Measurements from ENCODE around the gene PTPRN2.

Gene PTPRN2

DNA sequence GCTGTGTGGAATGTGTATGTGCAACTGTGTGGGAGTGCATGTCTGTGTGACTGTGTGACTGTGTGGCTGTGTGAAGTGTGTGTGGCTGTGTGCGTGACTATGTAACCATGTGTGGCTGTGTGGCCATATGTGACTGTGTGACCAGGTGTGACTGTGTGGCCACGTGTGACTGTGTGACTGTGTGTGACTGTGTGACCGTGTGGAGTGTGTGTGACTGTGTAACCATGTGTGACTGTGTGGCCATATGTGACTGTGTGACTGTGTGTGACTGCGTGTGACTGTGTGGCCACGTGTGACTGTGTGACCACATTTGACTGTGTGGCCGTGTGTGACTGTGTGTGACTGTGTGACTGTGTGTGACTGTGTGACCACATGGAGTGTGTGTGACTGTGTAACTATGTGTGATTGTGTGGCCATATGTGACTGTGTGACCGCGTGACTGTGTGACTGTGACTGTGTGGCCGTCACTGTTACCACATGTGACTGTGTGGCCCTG lies 747.9 kb downstream of the PTPRN2 start:
- Histone ChIP-seq H2AK5ac (ENCODE audit: low read depth, low read length) (peak overlapping the region; percentile 70), H2BK120ac (ENCODE audit: low read depth, low read length) (peak overlapping the region; percentile 76), H3K27me3 (ENCODE audit: control insufficient read depth in 3 of 3, insufficient read depth in 3 of 3, low read depth in 1 of 3, low read length in 3 of 3) (no peaks in the 10 kb centered on the region), H3K14ac (ENCODE audit: low read length) (peak overlapping the region; percentile 99), H2BK5ac (ENCODE audit: low read length) (peak overlapping the region; percentile 69), H3K9ac (ENCODE audit: low read depth, low read length, poor library complexity) (peak overlapping the region; percentile 71), H3K36me3 (replicated peaks in 1 of 2; ENCODE audit: control insufficient read depth in 2 of 2, insufficient read depth in 2 of 2, low read length in 2 of 2) (peaks cover 0 to 1% of the 10 kb centered on the region in 2 donors), H3K4me1 (ENCODE audit: control insufficient read depth in 2 of 2, insufficient read depth in 1 of 2, low read depth in 1 of 2, low read length in 2 of 2) (peaks cover 35 to 38% of the 10 kb centered on the region in 2 donors), H3K27ac (replicated peaks; ENCODE audit: low read length) (peak overlapping the region; percentile 85), H3K4ac (ENCODE audit: low read length) (peak overlapping the region; percentile 99), H3K79me1 (ENCODE audit: low read depth, low read length) (no peaks in the 10 kb centered on the region), H2AFZ (ENCODE audit: low read length) (no peak overlapping the region), H3K23ac (ENCODE audit: low read depth, low read length, poor library complexity) (peak overlapping the region; percentile 96), H2BK15ac (ENCODE audit: low read length) (peak overlapping the region; percentile 66), H3K4me2 (ENCODE audit: insufficient read depth, low read length, poor library complexity, severe bottlenecking) (no peak overlapping the region), H3K18ac (ENCODE audit: low read length) (peak overlapping the region; percentile 99), H3K4me3 (ENCODE audit: low read length in 2 of 2) (peak overlapping the region in 1 of 2 donors; percentile 61), H4K91ac (ENCODE audit: low read depth, low read length, poor library complexity) (peak overlapping the region; percentile 100), H2BK12ac (ENCODE audit: low read length) (peak overlapping the region; percentile 99), H4K8ac (ENCODE audit: low read depth, low read length) (peak overlapping the region; percentile 96), H3K9me3 (replicated peaks in 1 of 2; ENCODE audit: control insufficient read depth in 2 of 2, insufficient read depth in 1 of 2, low read depth in 1 of 2, low read length in 2 of 2) (peaks cover 0 to 7% of the 10 kb centered on the region in 2 donors)
- DNase-seq (ENCODE audit: low spot score): no peak
- WGBS, 2 donors (ENCODE audit: extremely low coverage in 2 of 2, insufficient read length in 2 of 2, insufficient replicate concordance in 1 of 2): no CpG with 5 or more reads among the region's 9 CpGs

DNA sequence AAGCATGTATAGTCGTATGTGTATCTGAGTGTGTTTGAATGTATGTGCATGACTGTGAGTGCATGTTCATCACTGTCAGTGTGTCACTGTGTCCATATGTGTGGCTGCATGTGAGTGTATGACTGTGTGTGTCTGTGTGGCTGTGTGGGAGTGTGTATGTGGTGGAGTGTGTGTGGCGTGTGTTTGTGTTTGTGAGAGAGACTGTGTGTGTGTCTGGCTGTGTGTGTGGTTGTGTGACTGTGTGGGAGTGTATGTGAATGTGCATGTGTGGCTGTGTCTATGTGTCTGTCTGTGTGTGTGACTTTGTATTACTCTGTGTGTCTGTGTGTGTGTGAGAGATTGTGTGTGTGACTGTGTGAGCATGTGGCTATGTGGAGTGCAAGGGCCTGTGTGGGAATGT lies 748.4 kb downstream of the PTPRN2 start:
- Histone ChIP-seq H3K23ac (ENCODE audit: low read depth, low read length, poor library complexity) (peak overlapping the region; percentile 96), H4K8ac (ENCODE audit: low read depth, low read length) (no peak overlapping the region), H3K9me3 (replicated peaks in 1 of 2; ENCODE audit: control insufficient read depth in 2 of 2, insufficient read depth in 1 of 2, low read depth in 1 of 2, low read length in 2 of 2) (peaks cover 0 to 7% of the 10 kb centered on the region in 2 donors), H4K91ac (ENCODE audit: low read depth, low read length, poor library complexity) (peak overlapping the region; percentile 100), H3K27ac (replicated peaks; ENCODE audit: low read length) (no peak overlapping the region), H3K4me3 (ENCODE audit: low read length in 2 of 2) (peak overlapping the region in 1 of 2 donors; percentile 61), H2AK5ac (ENCODE audit: low read depth, low read length) (peak overlapping the region; percentile 70), H2BK120ac (ENCODE audit: low read depth, low read length) (no peak overlapping the region), H3K79me1 (ENCODE audit: low read depth, low read length) (no peaks in the 10 kb centered on the region), H2BK15ac (ENCODE audit: low read length) (peak overlapping the region; percentile 66), H3K4me2 (ENCODE audit: insufficient read depth, low read length, poor library complexity, severe bottlenecking) (no peak overlapping the region), H3K4me1 (ENCODE audit: control insufficient read depth in 2 of 2, insufficient read depth in 1 of 2, low read depth in 1 of 2, low read length in 2 of 2) (peaks cover 38 to 43% of the 10 kb centered on the region in 2 donors), H2BK5ac (ENCODE audit: low read length) (no peak overlapping the region), H2BK12ac (ENCODE audit: low read length) (peak overlapping the region; percentile 99), H2AFZ (ENCODE audit: low read length) (no peak overlapping the region), H3K18ac (ENCODE audit: low read length) (peak overlapping the region; percentile 99), H3K14ac (ENCODE audit: low read length) (peak overlapping the region; percentile 99), H3K9ac (ENCODE audit: low read depth, low read length, poor library complexity) (peak overlapping the region; percentile 71), H3K27me3 (ENCODE audit: control insufficient read depth in 3 of 3, insufficient read depth in 3 of 3, low read depth in 1 of 3, low read length in 3 of 3) (no peaks in the 10 kb centered on the region), H3K4ac (ENCODE audit: low read length) (peak overlapping the region; percentile 99), H3K36me3 (replicated peaks in 1 of 2; ENCODE audit: control insufficient read depth in 2 of 2, insufficient read depth in 2 of 2, low read length in 2 of 2) (peaks cover 0 to 1% of the 10 kb centered on the region in 2 donors)
- WGBS, 2 donors (ENCODE audit: extremely low coverage in 2 of 2, insufficient read length in 2 of 2, insufficient replicate concordance in 1 of 2): 100% methylated on average over 1 of the region's 2 CpGs; no CpG with 5 or more reads in 1 of the 2 donors
- DNase-seq (ENCODE audit: low spot score): no peak

DNA sequence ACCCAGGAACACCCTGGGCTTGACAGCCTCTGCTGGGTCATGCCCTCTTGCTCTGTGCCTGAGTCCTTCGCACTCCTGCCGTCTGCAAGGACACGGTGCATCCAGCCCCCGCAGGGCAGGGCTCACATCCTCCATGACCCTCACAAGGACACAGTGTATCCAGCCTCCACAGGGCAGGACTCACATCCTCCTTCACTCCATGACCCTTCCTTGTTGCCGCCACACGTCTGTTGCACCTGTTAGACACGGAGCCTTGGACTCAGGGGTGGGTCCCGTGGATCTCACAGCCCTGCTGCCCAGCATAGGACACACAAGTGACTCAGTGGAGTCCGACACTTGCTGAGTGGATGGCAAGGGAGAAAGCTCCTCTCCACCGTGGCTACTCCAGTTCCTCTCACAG lies 750.1 kb downstream of the PTPRN2 start:
- Histone ChIP-seq H3K36me3 (replicated peaks in 1 of 2; ENCODE audit: control insufficient read depth in 2 of 2, insufficient read depth in 2 of 2, low read length in 2 of 2) (peaks cover 0 to 1% of the 10 kb centered on the region in 2 donors), H3K79me1 (ENCODE audit: low read depth, low read length) (no peaks in the 10 kb centered on the region), H3K14ac (ENCODE audit: low read length) (no peak overlapping the region), H2BK5ac (ENCODE audit: low read length) (peak overlapping the region; percentile 56), H2AFZ (ENCODE audit: low read length) (no peak overlapping the region), H3K9me3 (replicated peaks in 1 of 2; ENCODE audit: control insufficient read depth in 2 of 2, insufficient read depth in 1 of 2, low read depth in 1 of 2, low read length in 2 of 2) (peaks cover 0 to 7% of the 10 kb centered on the region in 2 donors), H3K27ac (replicated peaks; ENCODE audit: low read length) (no peak overlapping the region), H2AK5ac (ENCODE audit: low read depth, low read length) (peak overlapping the region; percentile 74), H3K18ac (ENCODE audit: low read length) (peak overlapping the region; percentile 88), H3K4me2 (ENCODE audit: insufficient read depth, low read length, poor library complexity, severe bottlenecking) (no peak overlapping the region), H4K91ac (ENCODE audit: low read depth, low read length, poor library complexity) (peak overlapping the region; percentile 65), H4K8ac (ENCODE audit: low read depth, low read length) (no peak overlapping the region), H2BK120ac (ENCODE audit: low read depth, low read length) (no peak overlapping the region), H3K27me3 (ENCODE audit: control insufficient read depth in 3 of 3, insufficient read depth in 3 of 3, low read depth in 1 of 3, low read length in 3 of 3) (no peaks in the 10 kb centered on the region), H3K23ac (ENCODE audit: low read depth, low read length, poor library complexity) (no peak overlapping the region), H3K4me3 (ENCODE audit: low read length in 2 of 2) (peak overlapping the region in 1 of 2 donors; percentile 47), H3K9ac (ENCODE audit: low read depth, low read length, poor library complexity) (peak overlapping the region; percentile 27), H2BK15ac (ENCODE audit: low read length) (peak overlapping the region; percentile 90), H3K4me1 (ENCODE audit: control insufficient read depth in 2 of 2, insufficient read depth in 1 of 2, low read depth in 1 of 2, low read length in 2 of 2) (peaks cover 32 to 33% of the 10 kb centered on the region in 2 donors), H2BK12ac (ENCODE audit: low read length) (peak overlapping the region; percentile 80), H3K4ac (ENCODE audit: low read length) (peak overlapping the region; percentile 57)
- DNase-seq (ENCODE audit: low spot score): no peak
- WGBS, 2 donors (ENCODE audit: extremely low coverage in 2 of 2, insufficient read length in 2 of 2, insufficient replicate concordance in 1 of 2): no CpG with 5 or more reads among the region's 10 CpGs

DNA sequence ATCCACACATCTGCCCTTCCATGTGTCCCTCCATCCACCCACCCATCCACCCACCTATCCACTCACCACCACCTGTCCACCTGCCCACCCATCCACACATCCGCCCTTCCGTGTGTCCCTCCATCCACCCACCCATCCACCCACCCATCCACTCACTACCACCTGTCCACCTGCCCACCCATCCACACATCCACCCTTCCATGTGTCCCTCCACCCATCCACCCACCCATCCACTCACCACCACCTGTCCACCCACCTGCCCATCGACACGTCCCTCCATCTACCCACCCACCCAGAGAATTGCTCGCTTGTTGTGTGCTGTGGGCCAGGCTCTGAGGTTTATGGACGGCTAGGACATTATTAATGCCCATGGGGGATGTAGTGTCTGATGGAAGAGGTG lies 750.6 kb downstream of the PTPRN2 start:
- no peak overlapping the region for H3K14ac ChIP-seq (ENCODE audit: low read length)
- H3K9ac ChIP-seq (ENCODE audit: low read depth, low read length, poor library complexity): no peak overlapping the region
- H2BK12ac ChIP-seq (ENCODE audit: low read length): no peak overlapping the region
- H3K4ac ChIP-seq (ENCODE audit: low read length): no peak overlapping the region
- peak overlapping the region; percentile 74 for H2AK5ac ChIP-seq (ENCODE audit: low read depth, low read length)
- peaks cover 0 to 7% of the 10 kb centered on the region in 2 donors for H3K9me3 ChIP-seq (replicated peaks in 1 of 2; ENCODE audit: control insufficient read depth in 2 of 2, insufficient read depth in 1 of 2, low read depth in 1 of 2, low read length in 2 of 2)
- H3K4me1 ChIP-seq (ENCODE audit: control insufficient read depth in 2 of 2, insufficient read depth in 1 of 2, low read depth in 1 of 2, low read length in 2 of 2): peaks cover 30 to 31% of the 10 kb centered on the region in 2 donors
- H3K4me2 ChIP-seq (ENCODE audit: insufficient read depth, low read length, poor library complexity, severe bottlenecking): no peak overlapping the region
- H2BK120ac ChIP-seq (ENCODE audit: low read depth, low read length): no peak overlapping the region
- H2BK5ac ChIP-seq (ENCODE audit: low read length): peak overlapping the region; percentile 30
- H2BK15ac ChIP-seq (ENCODE audit: low read length): peak overlapping the region; percentile 90
- no peak overlapping the region for H3K4me3 ChIP-seq (ENCODE audit: low read length in 2 of 2)
- no peak overlapping the region for H2AFZ ChIP-seq (ENCODE audit: low read length)
- no peak overlapping the region for H4K8ac ChIP-seq (ENCODE audit: low read depth, low read length)
- H3K27ac ChIP-seq (replicated peaks; ENCODE audit: low read length): no peak overlapping the region
- no peak overlapping the region for H4K91ac ChIP-seq (ENCODE audit: low read depth, low read length, poor library complexity)
- DNase-seq (ENCODE audit: low spot score): no peak
- WGBS, 2 donors (ENCODE audit: extremely low coverage in 2 of 2, insufficient read length in 2 of 2, insufficient replicate concordance in 1 of 2): no CpG with 5 or more reads among the region's 6 CpGs
- no peak overlapping the region for H3K23ac ChIP-seq (ENCODE audit: low read depth, low read length, poor library complexity)
- no peaks in the 10 kb centered on the region for H3K79me1 ChIP-seq (ENCODE audit: low read depth, low read length)
- H3K36me3 ChIP-seq (replicated peaks in 1 of 2; ENCODE audit: control insufficient read depth in 2 of 2, insufficient read depth in 2 of 2, low read length in 2 of 2): peaks cover 0 to 1% of the 10 kb centered on the region in 2 donors
- peak overlapping the region; percentile 63 for H3K18ac ChIP-seq (ENCODE audit: low read length)
- H3K27me3 ChIP-seq (ENCODE audit: control insufficient read depth in 3 of 3, insufficient read depth in 3 of 3, low read depth in 1 of 3, low read length in 3 of 3): no peaks in the 10 kb centered on the region
